GM23248 (cell line): ENCODE measurements around the gene RAB11FIP5.

Experiments
- EZH2 ChIP-seq: fragments of 200-600 bp; sonication (generic); IDR thresholded peaks from 2 replicates; pipeline ENCODE4 v1.6.1; 2018; ENCODE audit warnings: antibody characterized with exemption, mild to moderate bottlenecking; ENCODE audit not compliant: insufficient read depth, poor library complexity, severe bottlenecking
- EZH2phosphoT487 ChIP-seq: fragments of 200-600 bp; sonication (generic); IDR thresholded peaks from 2 replicates; pipeline ENCODE4 v1.6.1; 2018; ENCODE audit warnings: antibody characterized with exemption, moderate library complexity, mild to moderate bottlenecking, low read depth; ENCODE audit not compliant: insufficient read depth

DNA sequence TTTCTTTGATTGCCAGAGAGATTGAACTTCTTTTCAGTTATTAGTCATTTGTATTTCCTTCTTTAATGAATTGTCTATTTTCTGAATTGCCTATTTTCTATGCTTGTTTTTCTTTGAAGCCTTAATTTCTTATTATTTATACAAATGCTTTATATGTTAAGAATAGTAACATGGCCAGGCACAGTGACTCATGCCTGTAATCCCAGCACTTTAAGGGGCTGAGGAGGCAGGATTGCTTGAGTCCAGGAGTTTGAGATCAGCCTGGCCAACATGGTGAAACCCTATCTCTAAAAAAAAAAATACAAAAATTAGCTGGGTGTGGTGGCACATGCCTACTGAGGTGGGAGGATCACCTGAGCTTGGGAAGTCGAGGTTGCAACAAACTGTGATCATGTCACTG is 4.7 kb upstream of the RAB11FIP5 start:
- no peak for TF ChIP-seq EZH2
- no peak for TF ChIP-seq EZH2phosphoT487
